Measurements from ENCODE around the gene PARM1.

Gene PARM1

GRCh38 chr4:75031775-75032174, 98.9 kb downstream of the PARM1 start:
- DNase-seq (ENCODE audit: low spot score): no peak

- no peak for DNase-seq (ENCODE audit: low spot score)
Measured at GRCh38 chr4:75034523-75034922, 101.6 kb downstream of the PARM1 start.

- DNase-seq (ENCODE audit: low spot score): no peak
Measured at GRCh38 chr4:75035321-75035720, 102.4 kb downstream of the PARM1 start.

- DNase-seq (ENCODE audit: low spot score): no peak
Measured at GRCh38 chr4:75036046-75036830, 103.3 kb downstream of the PARM1 start.

- no peak for DNase-seq (ENCODE audit: low spot score)
Measured at GRCh38 chr4:75037252-75037651, 104.3 kb downstream of the PARM1 start.

- DNase-seq (ENCODE audit: low spot score): no peak
Measured at GRCh38 chr4:75038376-75038775, 105.5 kb downstream of the PARM1 start.

- no peak for DNase-seq (ENCODE audit: low spot score)
Measured at GRCh38 chr4:75040703-75041102, 107.8 kb downstream of the PARM1 start.

GRCh38 chr4:75042601-75043208, 109.8 kb downstream of the PARM1 start:
- peak; percentile 9 for DNase-seq (ENCODE audit: low spot score)

- no peak for DNase-seq (ENCODE audit: low spot score)
Measured at GRCh38 chr4:75046226-75046625, 113.3 kb downstream of the PARM1 start.

- DNase-seq (ENCODE audit: low spot score): no peak
Measured at GRCh38 chr4:75046641-75047040, 113.7 kb downstream of the PARM1 start.

- no peak for DNase-seq (ENCODE audit: low spot score)
Measured at GRCh38 chr4:75048208-75048879, 115.4 kb downstream of the PARM1 start.

- no peak for DNase-seq (ENCODE audit: low spot score)
Measured at GRCh38 chr4:75051431-75051830, 118.5 kb downstream of the PARM1 start.

- DNase-seq (ENCODE audit: low spot score): no peak
Measured at GRCh38 chr4:75053352-75053751, 120.4 kb downstream of the PARM1 start.

GRCh38 chr4:75054078-75054477, 121.2 kb downstream of the PARM1 start:
- no peak for DNase-seq (ENCODE audit: low spot score)

GRCh38 chr4:75056277-75056676, 123.4 kb downstream of the PARM1 start:
- no peak for DNase-seq (ENCODE audit: low spot score)

- no peak for DNase-seq (ENCODE audit: low spot score)
Measured at GRCh38 chr4:75057369-75057768, 124.5 kb downstream of the PARM1 start.

- DNase-seq (ENCODE audit: low spot score): no peak
Measured at GRCh38 chr4:75058486-75058885, 125.6 kb downstream of the PARM1 start.

- DNase-seq (ENCODE audit: low spot score): no peak
Measured at GRCh38 chr4:75063433-75063832, 130.5 kb downstream of the PARM1 start.

- no peak for DNase-seq (ENCODE audit: low spot score)
Measured at GRCh38 chr4:75065909-75066308, 133.0 kb downstream of the PARM1 start.

- DNase-seq (ENCODE audit: low spot score): no peak
Measured at GRCh38 chr4:75069493-75070074, 136.7 kb downstream of the PARM1 start.

GRCh38 chr4:75071317-75071716, 138.4 kb downstream of the PARM1 start:
- no peak for DNase-seq (ENCODE audit: low spot score)

- no peak for DNase-seq (ENCODE audit: low spot score)
Measured at GRCh38 chr4:75080888-75081287, 148.0 kb downstream of the PARM1 start.

GRCh38 chr4:75081561-75081960, 148.6 kb downstream of the PARM1 start:
- no peak for DNase-seq (ENCODE audit: low spot score)

Measured in LoVo (cell line).